CD14-positive monocyte (primary cell): ENCODE data around the gene POMT2. TPM values are rescaled to one million over a fixed set of nuclear protein-coding genes. Genes with fewer than 3 reads are reported as not detected.

Experiments
- DNase-seq, 3 donors: peaks; one replicate each; pipeline ENCODE4 v3.0.0-alpha.2; 2011 to 2022
- H2AFZ ChIP-seq: 2 replicates; pipeline ENCODE4 v1.6.0; 2012; ENCODE audit warnings: mild to moderate bottlenecking, low read depth, low read length, inconsistent platforms; ENCODE audit not compliant: insufficient read depth, poor library complexity, severe bottlenecking
- H3K27ac ChIP-seq, 2 donors: 1 replicate in 1 of 2; 2 replicates in 1 of 2; pipeline ENCODE4 v1.5.1; 2012 to 2013; ENCODE audit warnings: low read length in 2 of 2, control low read depth in 1 of 2, inconsistent platforms in 1 of 2, low read depth in 1 of 2, mild to moderate bottlenecking in 1 of 2
- H3K27me3 ChIP-seq, 2 donors: one replicate each; pipeline versions ENCODE4 v1.6.0 to v1.6.1; 2011 to 2013; ENCODE audit warnings: low read length in 2 of 2; ENCODE audit not compliant: control insufficient read depth in 2 of 2, insufficient read depth in 2 of 2
- H3K36me3 ChIP-seq, 2 donors: replicated peaks in 1 of 2; 1 replicate in 1 of 2; 2 replicates in 1 of 2; pipeline versions ENCODE4 v1.5.1 to v1.6.1; 2012 to 2013; ENCODE audit warnings: low read length in 2 of 2, control low read depth in 1 of 2, inconsistent platforms in 1 of 2, mild to moderate bottlenecking in 1 of 2; ENCODE audit not compliant: insufficient read depth in 2 of 2, control insufficient read depth in 1 of 2
- H3K4me1 ChIP-seq, 2 donors: 1 replicate in 1 of 2; 2 replicates in 1 of 2; pipeline versions ENCODE4 v1.5.1 to v1.6.1; 2012 to 2013; ENCODE audit warnings: low read length in 2 of 2, control low read depth in 1 of 2, inconsistent platforms in 1 of 2, mild to moderate bottlenecking in 1 of 2, moderate library complexity in 1 of 2; ENCODE audit not compliant: insufficient read depth in 2 of 2, control insufficient read depth in 1 of 2
- H3K4me2 ChIP-seq: replicated peaks from 2 replicates; pipeline ENCODE3; 2012; ENCODE audit warnings: low read length, moderate library complexity, mild to moderate bottlenecking; ENCODE audit not compliant: poor library complexity, severe bottlenecking; ENCODE audit errors: extremely low read depth
- H3K4me3 ChIP-seq, 3 experiments: fragments of 200-600 bp in 1 of 3; sonication (generic) in 1 of 3; replicated peaks in 1 of 3; 1 replicate in 2 of 3; 2 replicates in 1 of 3; pipeline ENCODE4 v1.5.1; 2011 to 2013; ENCODE audit warnings: low read length in 3 of 3, mild to moderate bottlenecking in 3 of 3, control low read depth in 2 of 3, low read depth in 2 of 3, inconsistent platforms in 1 of 3, moderate library complexity in 1 of 3
- H3K79me2 ChIP-seq: 2 replicates; pipeline ENCODE4 v1.6.0; 2012; ENCODE audit warnings: mild to moderate bottlenecking, control low read depth, inconsistent platforms, low read length, moderate library complexity; ENCODE audit not compliant: insufficient read depth
- H3K9ac ChIP-seq: 2 replicates; pipeline ENCODE4 v1.6.0; 2017; ENCODE audit warnings: low read length, mild to moderate bottlenecking; ENCODE audit not compliant: insufficient read depth, poor library complexity, severe bottlenecking
- H3K9me3 ChIP-seq, 2 donors: replicated peaks in 1 of 2; 1 replicate in 1 of 2; 2 replicates in 1 of 2; pipeline versions ENCODE4 v1.5.1 to v1.6.1; 2012 to 2013; ENCODE audit warnings: low read length in 2 of 2, control low read depth in 1 of 2; ENCODE audit not compliant: control insufficient read depth in 1 of 2, insufficient read depth in 1 of 2
- H4K20me1 ChIP-seq: 2 replicates; pipeline ENCODE4 v1.6.0; 2012; ENCODE audit warnings: mild to moderate bottlenecking, low read length, control low read depth, moderate library complexity; ENCODE audit not compliant: insufficient read depth
- H3K27ac Mint-ChIP-seq, 7 donors: one replicate each; pipeline ENCODE4 v1.8.0; 2020; ENCODE audit warnings: mild to moderate bottlenecking in 7 of 7, mixed read lengths in 7 of 7, moderate library complexity in 6 of 7, inconsistent platforms in 2 of 7
- H3K27me3 Mint-ChIP-seq, 3 donors: one replicate each; pipeline ENCODE4 v1.8.0; 2021 to 2022; ENCODE audit warnings: low read depth in 3 of 3, mild to moderate bottlenecking in 3 of 3, mixed read lengths in 3 of 3, moderate library complexity in 3 of 3, inconsistent platforms in 1 of 3
- H3K36me3 Mint-ChIP-seq, 2 donors: one replicate each; pipeline ENCODE4 v1.8.0; 2020; ENCODE audit warnings: mixed read lengths in 2 of 2, inconsistent platforms in 1 of 2, mild to moderate bottlenecking in 1 of 2
- H3K4me1 Mint-ChIP-seq: one replicate; pipeline ENCODE4 v1.8.0; 2020; ENCODE audit warnings: mild to moderate bottlenecking, mixed read lengths
- H3K4me3 Mint-ChIP-seq, 2 donors: one replicate each; pipeline ENCODE4 v1.8.0; 2020; ENCODE audit warnings: mild to moderate bottlenecking in 2 of 2, mixed read lengths in 2 of 2, moderate library complexity in 1 of 2
- H3K9me3 Mint-ChIP-seq, 7 donors: one replicate each; pipeline ENCODE4 v1.8.0; 2020 to 2022; ENCODE audit warnings: mixed read lengths in 7 of 7, mild to moderate bottlenecking in 6 of 7, moderate library complexity in 6 of 7, inconsistent platforms in 2 of 7
- CTCF ChIP-seq: fragments of 200-600 bp; IDR thresholded peaks from one replicate; pipeline ENCODE4 v1.8.0; 2022; ENCODE audit warnings: antibody characterized with exemption, mild to moderate bottlenecking
- whole genome bisulfite sequencing: methylation state at CpG from one replicate; pipeline ENCODE4 v1.1.5; 2013; ENCODE audit warnings: missing lambda C conversion rate; ENCODE audit not compliant: insufficient coverage; 5-methylcytosine and 5-hydroxymethylcytosine counted together
- intact Hi-C, 2 donors: fragments of 100-400 bp; cut with micrococcal nuclease; formaldehyde crosslinking; loops; one replicate each; pipeline versions ENCODE4 v1.15.0 to v1.15.1; 2023
- polyA plus RNA-seq, 3 donors: library from polyadenylated mRNA; depleted of rRNA in 1 of 3; unstranded in 2 of 3; stranded (reverse) in 1 of 3; fragments of 300-500 nt in 2 of 3; fragments of >200 nt in 1 of 3; fragmentation: Illumina TruSeq in 2 of 3; gene quantifications; 1 replicate in 2 of 3; 2 replicates in 1 of 3; pipeline ENCODE4 v1.2.3, GENCODE V29; 2012 to 2021

The POMT2 gene
- polyA plus RNA-seq, 3 donors = 1.5 to 8.9 (median 1.8) TPM

GRCh38 chr14:77230914-77231313, 89.8 kb downstream of the POMT2 start:
- peaks cover 2 to 6% (median 3%) of the 10 kb centered on the region in 3 donors for H3K27me3 Mint-ChIP-seq
- TF ChIP-seq CTCF = no peak
- no peaks in the 10 kb centered on the region for H3K4me1 Mint-ChIP-seq
- H3K36me3 Mint-ChIP-seq = no peaks in the 10 kb centered on the region
- intact Hi-C loops = no loop called here
- Histone ChIP-seq H3K36me3 (no peaks in the 10 kb centered on the region), H3K27me3 (no peaks in the 10 kb centered on the region), H3K4me2 (no peak overlapping the region), H3K9ac (no peak overlapping the region), H2AFZ (no peak overlapping the region), H4K20me1 (no peaks in the 10 kb centered on the region), H3K4me1 (no peaks in the 10 kb centered on the region), H3K27ac (no peak overlapping the region), H3K4me3 (no peak overlapping the region), H3K79me2 (no peaks in the 10 kb centered on the region), H3K9me3 (no peaks in the 10 kb centered on the region)
- H3K27ac Mint-ChIP-seq = no peak overlapping the region
- no peak overlapping the region for H3K4me3 Mint-ChIP-seq
- WGBS = 100% methylated on average over 1 of the region's 2 CpGs
- no peak for DNase-seq
- H3K9me3 Mint-ChIP-seq = peaks cover 0 to 2% (median 0%) of the 10 kb centered on the region in 7 donors

- Mint-ChIP-seq H3K36me3 (no peaks in the 10 kb centered on the region), H3K9me3 (peaks cover 0 to 2% (median 0%) of the 10 kb centered on the region in 7 donors), H3K27ac (peak overlapping the region in 1 of 7 donors; percentile 43), H3K27me3 (peaks cover 0 to 5% (median 3%) of the 10 kb centered on the region in 3 donors), H3K4me1 (no peaks in the 10 kb centered on the region), H3K4me3 (no peak overlapping the region)
- intact Hi-C loops = no loop called here
- Histone ChIP-seq H4K20me1 (no peaks in the 10 kb centered on the region), H3K9me3 (no peaks in the 10 kb centered on the region), H3K27ac (no peak overlapping the region), H3K36me3 (no peaks in the 10 kb centered on the region), H3K4me1 (no peaks in the 10 kb centered on the region), H3K4me3 (no peak overlapping the region), H3K4me2 (no peak overlapping the region), H3K27me3 (no peaks in the 10 kb centered on the region), H2AFZ (no peak overlapping the region), H3K9ac (no peak overlapping the region), H3K79me2 (no peaks in the 10 kb centered on the region)
- 66% methylated on average over 3 of the region's 6 CpGs for WGBS
- TF ChIP-seq CTCF = no peak
- DNase-seq = no peak
Measured at GRCh38 chr14:77228056-77228455, 92.6 kb downstream of the POMT2 start.
